HEK293 (cell line): ENCODE measurements around the gene AKAP6.
A peak's percentile ranks its signal among the peaks of the same experiment; 100 is the strongest.

Experiments used
- CTCF ChIA-PET: fragments of 350-600 bp; formaldehyde crosslinking; extraction: SDS; loops from one replicate; lab custom pipeline; 2021; ENCODE audit warnings: antibody characterized with exemption; lab: Yijun Ruan, JAX
- POLR2A ChIA-PET: fragments of 300-600 bp; formaldehyde crosslinking; extraction: SDS; loops from one replicate; lab custom pipeline; 2020; ENCODE audit warnings: antibody characterized with exemption, inconsistent platforms; lab: Yijun Ruan, JAX
- H3K27ac ChIP-seq: fragments of 200-500 bp; sonication (Bioruptor generic); 2 replicates; pipeline ENCODE4 v1.5.1; 2014; ENCODE audit warnings: low read depth, low read length, control low read depth, inconsistent platforms; ENCODE audit errors: extremely low read depth
- H3K36me3 ChIP-seq, 2 experiments: fragments of 200-500 bp in 1 of 2; sonication (Bioruptor generic) in 1 of 2; 1 replicate in 1 of 2; 2 replicates in 1 of 2; pipeline ENCODE4 v1.5.1; 2014 to 2017; ENCODE audit warnings: inconsistent platforms in 2 of 2, low read length in 2 of 2; ENCODE audit not compliant: control insufficient read depth in 2 of 2, insufficient read depth in 1 of 2
- H3K4me1 ChIP-seq: fragments of 200-500 bp; sonication (Bioruptor generic); 2 replicates; pipeline ENCODE4 v1.5.1; 2014; ENCODE audit warnings: mild to moderate bottlenecking, low read length, inconsistent platforms; ENCODE audit not compliant: control insufficient read depth, insufficient read depth
- H3K4me3 ChIP-seq: 2 replicates; pipeline ENCODE4 v1.5.1; 2011; ENCODE audit warnings: low read depth, mild to moderate bottlenecking, control low read depth, low read length, moderate library complexity
- H3K9me3 ChIP-seq: fragments of 200-500 bp; sonication (Bioruptor generic); 2 replicates; pipeline ENCODE4 v1.5.1; 2014; ENCODE audit warnings: low read depth, low read length, inconsistent platforms; ENCODE audit not compliant: control insufficient read depth, insufficient read depth
- GLI2 ChIP-seq: fragments of 450-650 bp; formaldehyde crosslinking; IDR thresholded peaks from 2 replicates; pipeline ENCODE4; 2017; ENCODE audit warnings: missing biosample characterization, missing genetic modification characterization, low read depth, borderline replicate concordance
- HIC1 ChIP-seq: fragments of 450-650 bp; formaldehyde crosslinking; IDR thresholded peaks from 2 replicates; pipeline ENCODE4 v1.5.1; 2016; ENCODE audit warnings: missing biosample characterization, missing genetic modification characterization
- KLF7 ChIP-seq: fragments of 450-650 bp; formaldehyde crosslinking; IDR thresholded peaks from 2 replicates; pipeline ENCODE4 v1.5.1; 2016; ENCODE audit warnings: missing biosample characterization, missing genetic modification characterization, borderline replicate concordance
- MYNN ChIP-seq: fragments of 450-650 bp; formaldehyde crosslinking; IDR thresholded peaks from 2 replicates; pipeline ENCODE4 v1.5.1; 2016; ENCODE audit warnings: missing biosample characterization, missing genetic modification characterization, borderline replicate concordance
- OSR2 ChIP-seq: fragments of 450-650 bp; formaldehyde crosslinking; IDR thresholded peaks from 2 replicates; pipeline ENCODE4 v1.5.1; 2016; ENCODE audit warnings: missing biosample characterization, missing genetic modification characterization
- SP3 ChIP-seq: fragments of 450-650 bp; formaldehyde crosslinking; IDR thresholded peaks from 2 replicates; pipeline ENCODE4 v1.5.1; 2016; ENCODE audit warnings: missing biosample characterization, missing genetic modification characterization
- YY1 ChIP-seq: fragments of 450-650 bp; formaldehyde crosslinking; IDR thresholded peaks from 2 replicates; pipeline ENCODE4 v1.5.1; 2018; ENCODE audit warnings: missing biosample characterization, missing genetic modification characterization
- ZBTB17 ChIP-seq: fragments of 450-650 bp; formaldehyde crosslinking; IDR thresholded peaks from 2 replicates; pipeline ENCODE4 v1.5.1; 2016; ENCODE audit warnings: missing biosample characterization, missing genetic modification characterization
- ZBTB7A ChIP-seq: fragments of 450-650 bp; formaldehyde crosslinking; IDR thresholded peaks from 2 replicates; pipeline ENCODE4 v1.5.1; 2016; ENCODE audit warnings: low read depth, missing biosample characterization, missing genetic modification characterization
- ZNF10 ChIP-seq: fragments of 450-650 bp; formaldehyde crosslinking; IDR thresholded peaks from 2 replicates; pipeline ENCODE4 v1.5.1; 2017; ENCODE audit warnings: missing biosample characterization, missing genetic modification characterization
- ZNF112 ChIP-seq: fragments of 450-650 bp; formaldehyde crosslinking; IDR thresholded peaks from 2 replicates; pipeline ENCODE4 v1.5.0; 2017; ENCODE audit warnings: missing biosample characterization, missing genetic modification characterization
- ZNF114 ChIP-seq: fragments of 450-650 bp; formaldehyde crosslinking; IDR thresholded peaks from 2 replicates; pipeline ENCODE4 v1.5.0; 2017; ENCODE audit warnings: missing biosample characterization, missing genetic modification characterization
- ZNF2 ChIP-seq: fragments of 450-650 bp; formaldehyde crosslinking; IDR thresholded peaks from 2 replicates; pipeline ENCODE4 v1.5.1; 2016; ENCODE audit warnings: missing biosample characterization, missing genetic modification characterization
- ZNF211 ChIP-seq: fragments of 450-650 bp; formaldehyde crosslinking; IDR thresholded peaks from 2 replicates; pipeline ENCODE4 v1.5.1; 2016; ENCODE audit warnings: low read depth, missing biosample characterization, missing genetic modification characterization
- ZNF292 ChIP-seq: fragments of 450-650 bp; formaldehyde crosslinking; IDR thresholded peaks from 2 replicates; pipeline ENCODE4 v1.5.1; 2016; ENCODE audit warnings: low read depth, missing biosample characterization, missing genetic modification characterization, borderline replicate concordance
- ZNF488 ChIP-seq: fragments of 450-650 bp; formaldehyde crosslinking; IDR thresholded peaks from 2 replicates; pipeline ENCODE4 v1.5.1; 2016; ENCODE audit warnings: missing biosample characterization, missing genetic modification characterization
- ZNF513 ChIP-seq: fragments of 450-650 bp; IDR thresholded peaks from 2 replicates; pipeline ENCODE4 v1.5.1; 2018; ENCODE audit warnings: missing biosample characterization, missing genetic modification characterization
- ZNF514 ChIP-seq: fragments of 450-650 bp; formaldehyde crosslinking; IDR thresholded peaks from 2 replicates; pipeline ENCODE4 v1.5.1; 2016; ENCODE audit warnings: missing biosample characterization, missing genetic modification characterization
- ZNF530 ChIP-seq: fragments of 450-650 bp; formaldehyde crosslinking; IDR thresholded peaks from 2 replicates; pipeline ENCODE4 v1.5.1; 2016; ENCODE audit warnings: low read depth, missing biosample characterization, missing genetic modification characterization
- ZNF548 ChIP-seq: fragments of 450-650 bp; formaldehyde crosslinking; IDR thresholded peaks from 2 replicates; pipeline ENCODE4 v1.5.1; 2016; ENCODE audit warnings: missing biosample characterization, missing genetic modification characterization
- ZNF629 ChIP-seq: fragments of 450-650 bp; formaldehyde crosslinking; IDR thresholded peaks from 2 replicates; pipeline ENCODE4 v1.5.1; 2017; ENCODE audit warnings: missing biosample characterization, missing genetic modification characterization
- ZNF654 ChIP-seq: fragments of 450-650 bp; formaldehyde crosslinking; IDR thresholded peaks from 2 replicates; pipeline ENCODE4 v1.5.1; 2016; ENCODE audit warnings: low read depth, missing biosample characterization, missing genetic modification characterization
- ZNF658 ChIP-seq: fragments of 450-650 bp; formaldehyde crosslinking; IDR thresholded peaks from 2 replicates; pipeline ENCODE4; 2016; ENCODE audit warnings: missing biosample characterization, missing genetic modification characterization
- ZNF747 ChIP-seq: fragments of 450-650 bp; formaldehyde crosslinking; IDR thresholded peaks from 2 replicates; pipeline ENCODE4 v1.5.1; 2016; ENCODE audit warnings: missing biosample characterization, missing genetic modification characterization
- ZNF837 ChIP-seq: fragments of 450-650 bp; formaldehyde crosslinking; IDR thresholded peaks from 2 replicates; pipeline ENCODE4 v1.5.1; 2016; ENCODE audit warnings: missing biosample characterization, missing genetic modification characterization
- TF ChIP-seq, protein P1 (sequence below): fragments of 450-650 bp; formaldehyde crosslinking; IDR thresholded peaks from 2 replicates; pipeline ENCODE4 v1.5.1; 2016; ENCODE audit warnings: missing biosample characterization, missing genetic modification characterization, low read depth

Gene AKAP6

DNA sequence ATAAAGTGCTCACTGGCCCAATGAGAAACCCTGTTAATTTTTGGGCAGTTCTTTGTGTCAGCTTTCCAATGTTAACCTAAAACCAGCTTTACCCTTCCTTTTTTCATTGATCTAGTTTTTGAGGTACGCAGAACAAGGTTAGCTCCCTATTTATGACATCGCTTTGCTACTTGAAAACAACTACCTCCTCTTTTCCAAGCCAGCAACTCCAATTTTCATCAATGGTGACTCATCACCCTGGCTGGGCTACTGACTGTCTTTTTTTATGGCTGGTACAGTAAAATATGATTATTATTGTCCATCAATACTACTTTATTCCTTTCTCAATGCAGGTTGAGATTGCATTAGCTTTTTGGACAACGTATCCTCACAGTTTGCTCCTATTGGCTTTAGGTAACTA is 22.5 kb upstream of the AKAP6 start:
- ChIA-PET POLR2A (no interaction called here), CTCF (no interaction called here)
- H3K9me3 ChIP-seq: no peaks in the 10 kb centered on the region
- no peak overlapping the region for H3K4me3 ChIP-seq
- TF ChIP-seq ZNF211 (no peak), ZBTB17 (tag by site-specific recombination) (no peak), ZNF629 (tag by site-specific recombination) (peak; percentile 29; the same call in 1 of the 2 replicates), OSR2 (peak; percentile 61)
- TF ChIP-seq, protein P1, sequence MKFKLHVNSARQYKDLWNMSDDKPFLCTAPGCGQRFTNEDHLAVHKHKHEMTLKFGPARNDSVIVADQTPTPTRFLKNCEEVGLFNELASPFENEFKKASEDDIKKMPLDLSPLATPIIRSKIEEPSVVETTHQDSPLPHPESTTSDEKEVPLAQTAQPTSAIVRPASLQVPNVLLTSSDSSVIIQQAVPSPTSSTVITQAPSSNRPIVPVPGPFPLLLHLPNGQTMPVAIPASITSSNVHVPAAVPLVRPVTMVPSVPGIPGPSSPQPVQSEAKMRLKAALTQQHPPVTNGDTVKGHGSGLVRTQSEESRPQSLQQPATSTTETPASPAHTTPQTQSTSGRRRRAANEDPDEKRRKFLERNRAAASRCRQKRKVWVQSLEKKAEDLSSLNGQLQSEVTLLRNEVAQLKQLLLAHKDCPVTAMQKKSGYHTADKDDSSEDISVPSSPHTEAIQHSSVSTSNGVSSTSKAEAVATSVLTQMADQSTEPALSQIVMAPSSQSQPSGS (tag by site-specific recombination): 0 out of 2 replicates have a peak, but pooled peaks have one; percentile 15
- H3K27ac ChIP-seq: no peak overlapping the region
- H3K4me1 ChIP-seq: peaks cover 17% of the 10 kb centered on the region
- no peaks in the 10 kb centered on the region for H3K36me3 ChIP-seq

DNA sequence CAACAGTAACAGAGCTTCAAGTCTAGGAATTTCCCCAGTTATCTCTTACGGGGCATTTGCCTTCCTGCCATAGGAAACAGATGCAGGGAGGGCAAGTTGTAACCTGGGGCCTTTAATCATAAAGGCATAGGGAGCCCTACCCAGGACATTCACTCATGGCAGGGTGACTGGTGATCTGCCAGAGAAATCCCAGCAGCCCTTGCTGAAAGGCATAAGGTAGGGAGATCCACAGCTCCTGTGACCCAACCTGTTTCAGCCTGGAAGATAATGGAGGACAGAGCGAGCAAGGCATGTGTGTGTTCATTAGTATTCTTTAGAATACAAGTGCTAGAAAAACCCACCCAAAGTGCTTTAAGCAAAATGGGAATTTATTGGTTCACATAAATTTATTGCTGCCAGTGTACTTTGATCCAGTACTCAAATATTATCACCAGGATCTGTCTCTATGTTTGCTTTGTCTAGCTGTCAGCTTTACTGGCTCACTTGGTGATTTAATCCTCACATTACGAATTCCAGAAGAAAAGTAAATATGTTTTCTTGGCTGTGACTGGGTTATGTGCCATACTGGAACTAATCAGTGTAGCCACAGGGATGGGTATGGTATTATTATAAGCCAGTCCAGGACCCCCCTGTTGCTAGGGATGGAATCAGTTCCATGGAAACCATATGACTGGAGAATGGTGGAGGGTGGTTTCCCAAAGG is 21.1 kb upstream of the AKAP6 start:
- H3K36me3 ChIP-seq: no peaks in the 10 kb centered on the region
- H3K4me1 ChIP-seq: peaks cover 17% of the 10 kb centered on the region
- ChIA-PET CTCF (no interaction called here), POLR2A (interaction anchor here (0.5 kb wide), 1 partner anchor 232 kb away, joined by 3 read pairs; no protein-coding TSS in a partner anchor)
- H3K27ac ChIP-seq: peak overlapping the region; percentile 79
- H3K9me3 ChIP-seq: no peaks in the 10 kb centered on the region
- H3K4me3 ChIP-seq: no peak overlapping the region
- peak; percentile 83; the same call in 1 of the 2 replicates for TF ChIP-seq GLI2
- TF ChIP-seq ZNF513 (tag by site-specific recombination): no peak
- no peak for TF ChIP-seq ZNF658
- TF ChIP-seq ZNF514 (tag by site-specific recombination): no peak
- no peak for TF ChIP-seq ZNF654
- no peak for TF ChIP-seq ZNF837 (tag by site-specific recombination)
- TF ChIP-seq ZNF112 (tag by site-specific recombination): no peak
- no peak for TF ChIP-seq ZNF548 (tag by site-specific recombination)
- no peak for TF ChIP-seq ZBTB7A (tag by site-specific recombination)
- TF ChIP-seq ZNF629 (tag by site-specific recombination): peak; percentile 68
- no peak; the same call in 1 of the 2 replicates for TF ChIP-seq KLF7 (tag by site-specific recombination)
- TF ChIP-seq MYNN: no peak
- TF ChIP-seq SP3 (tag by site-specific recombination): no peak
- TF ChIP-seq ZNF530: no peak
- no peak for TF ChIP-seq ZNF292 (tag by site-specific recombination)
- peak; percentile 71; the same call in 1 of the 2 replicates for TF ChIP-seq ZNF10
- TF ChIP-seq HIC1: no peak
- peak; percentile 32; the same call in 1 of the 2 replicates for TF ChIP-seq YY1 (tag by site-specific recombination)
- peak; percentile 37; the same call in 1 of the 2 replicates for TF ChIP-seq ZNF488
- no peak for TF ChIP-seq ZNF747 (tag by site-specific recombination)
- TF ChIP-seq ZNF2 (tag by site-specific recombination): no peak
- no peak for TF ChIP-seq ZNF114 (tag by site-specific recombination)
